MM.1S (cell line): ENCODE measurements around the gene CFAP119.

ENCODE experiments used
- DNase-seq: peaks from one replicate; pipeline ENCODE4 v3.0.0-alpha.2; 2015
- H2AFZ ChIP-seq: fragments of 300-600 bp; sonication (generic); 2 replicates; pipeline ENCODE4 v1.6.0; 2016; ENCODE audit warnings: antibody characterized with exemption, low read length
- H3F3A ChIP-seq: fragments of 300-600 bp; sonication (generic); 2 replicates; pipeline ENCODE4 v1.6.1; 2016; ENCODE audit warnings: mild to moderate bottlenecking, antibody characterized with exemption, low read length, moderate library complexity, mixed read lengths; ENCODE audit not compliant: insufficient read depth
- H3K27ac ChIP-seq: fragments of 300-600 bp; sonication (generic); 2 replicates; pipeline ENCODE4 v1.5.1; 2016; ENCODE audit warnings: mild to moderate bottlenecking, low read length
- H3K27me3 ChIP-seq: fragments of 300-600 bp; sonication (generic); replicated peaks from 2 replicates; pipeline ENCODE4 v1.6.0; 2016; ENCODE audit warnings: low read length; ENCODE audit not compliant: insufficient read depth
- H3K36me3 ChIP-seq: fragments of 300-600 bp; sonication (generic); replicated peaks from 2 replicates; pipeline ENCODE4 v1.6.1; 2016; ENCODE audit warnings: mild to moderate bottlenecking, low read length, mixed read lengths; ENCODE audit not compliant: insufficient read depth
- H3K4me1 ChIP-seq: fragments of 300-600 bp; sonication (generic); 2 replicates; pipeline ENCODE4 v1.6.1; 2016; ENCODE audit warnings: low read length, mixed read lengths
- H3K4me2 ChIP-seq: fragments of 300-600 bp; sonication (generic); 2 replicates; pipeline ENCODE4 v1.6.0; 2016; ENCODE audit warnings: low read depth, low read length
- H3K4me3 ChIP-seq: fragments of 300-600 bp; sonication (generic); 2 replicates; pipeline ENCODE4 v1.5.1; 2016; ENCODE audit warnings: low read length, mixed read lengths
- H3K79me2 ChIP-seq: fragments of 300-600 bp; sonication (generic); 2 replicates; pipeline ENCODE4 v1.6.1; 2016; ENCODE audit warnings: mixed run types, low read length, mixed read lengths
- H3K9ac ChIP-seq: fragments of 300-600 bp; sonication (generic); 2 replicates; pipeline ENCODE4 v1.6.1; 2016; ENCODE audit warnings: low read length, mixed read lengths
- H3K9me2 ChIP-seq: fragments of 300-600 bp; sonication (generic); replicated peaks from 2 replicates; pipeline ENCODE4 v1.6.1; 2016; ENCODE audit warnings: mild to moderate bottlenecking, low read length, mixed read lengths; ENCODE audit not compliant: insufficient read depth
- H3K9me3 ChIP-seq: fragments of 300-600 bp; sonication (generic); replicated peaks from 2 replicates; pipeline ENCODE4 v1.6.1; 2016; ENCODE audit warnings: mild to moderate bottlenecking, low read length, mixed read lengths; ENCODE audit not compliant: insufficient read depth
- H4K20me1 ChIP-seq: fragments of 300-600 bp; sonication (generic); 2 replicates; pipeline ENCODE4 v1.6.1; 2016; ENCODE audit warnings: mild to moderate bottlenecking, low read length, moderate library complexity, mixed read lengths; ENCODE audit not compliant: insufficient read depth
- EZH2 ChIP-seq: fragments of 300-600 bp; sonication (generic); optimal IDR thresholded peaks from 2 replicates; pipeline ENCODE3; 2017; ENCODE audit warnings: low read depth, mild to moderate bottlenecking, antibody characterized with exemption, low read length, mixed read lengths
- EZH2phosphoT487 ChIP-seq: fragments of 300-600 bp; sonication (generic); IDR thresholded peaks from 2 replicates; pipeline ENCODE4 v1.6.1; 2018; ENCODE audit warnings: antibody characterized with exemption, low read length
- TF ChIP-seq, protein P1 (sequence below): fragments of 300-600 bp; sonication (generic); IDR thresholded peaks from 2 replicates; pipeline ENCODE4 v1.5.1; 2016; ENCODE audit warnings: antibody characterized with exemption, low read length, mixed read lengths

CFAP119 gene

GRCh38 chr16:30758988-30759491 lies 2.8 kb downstream of the CFAP119 start:
- H3K36me3 ChIP-seq: peaks cover 1% of the 10 kb centered on the region; the same call in 1 of the 2 replicates
- no peaks in the 10 kb centered on the region for H4K20me1 ChIP-seq
- DNase-seq: no peak
- H3K27me3 ChIP-seq: no peaks in the 10 kb centered on the region
- no peak overlapping the region for H3K9ac ChIP-seq
- no peak overlapping the region for H3K27ac ChIP-seq
- no peak overlapping the region for H3K4me3 ChIP-seq
- H3K4me1 ChIP-seq: peaks cover 17% of the 10 kb centered on the region
- H3K4me2 ChIP-seq: no peak overlapping the region
- H3K9me2 ChIP-seq: no peaks in the 10 kb centered on the region
- H3K9me3 ChIP-seq: no peaks in the 10 kb centered on the region
- H3K79me2 ChIP-seq: peaks cover 19% of the 10 kb centered on the region
- TF ChIP-seq EZH2 (no peak), EZH2phosphoT487 (no peak)
- TF ChIP-seq, protein P1, sequence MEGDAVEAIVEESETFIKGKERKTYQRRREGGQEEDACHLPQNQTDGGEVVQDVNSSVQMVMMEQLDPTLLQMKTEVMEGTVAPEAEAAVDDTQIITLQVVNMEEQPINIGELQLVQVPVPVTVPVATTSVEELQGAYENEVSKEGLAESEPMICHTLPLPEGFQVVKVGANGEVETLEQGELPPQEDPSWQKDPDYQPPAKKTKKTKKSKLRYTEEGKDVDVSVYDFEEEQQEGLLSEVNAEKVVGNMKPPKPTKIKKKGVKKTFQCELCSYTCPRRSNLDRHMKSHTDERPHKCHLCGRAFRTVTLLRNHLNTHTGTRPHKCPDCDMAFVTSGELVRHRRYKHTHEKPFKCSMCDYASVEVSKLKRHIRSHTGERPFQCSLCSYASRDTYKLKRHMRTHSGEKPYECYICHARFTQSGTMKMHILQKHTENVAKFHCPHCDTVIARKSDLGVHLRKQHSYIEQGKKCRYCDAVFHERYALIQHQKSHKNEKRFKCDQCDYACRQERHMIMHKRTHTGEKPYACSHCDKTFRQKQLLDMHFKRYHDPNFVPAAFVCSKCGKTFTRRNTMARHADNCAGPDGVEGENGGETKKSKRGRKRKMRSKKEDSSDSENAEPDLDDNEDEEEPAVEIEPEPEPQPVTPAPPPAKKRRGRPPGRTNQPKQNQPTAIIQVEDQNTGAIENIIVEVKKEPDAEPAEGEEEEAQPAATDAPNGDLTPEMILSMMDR: no peak
- H3F3A ChIP-seq: no peaks in the 10 kb centered on the region
- H2AFZ ChIP-seq: no peak overlapping the region

- H3K4me2 ChIP-seq: no peak overlapping the region
- no peaks in the 10 kb centered on the region for H3F3A ChIP-seq
These were observed 4.5 kb downstream of the CFAP119 start for GRCh38 chr16:30757316-30757715.

GRCh38 chr16:30756781-30757100 lies 5.1 kb downstream of the CFAP119 start:
- Histone ChIP-seq H3K4me1 (peaks cover 8% of the 10 kb centered on the region; the same call in 1 of the 2 replicates), H3K9me2 (no peaks in the 10 kb centered on the region), H3K27me3 (no peaks in the 10 kb centered on the region), H2AFZ (no peak overlapping the region), H3K27ac (no peak overlapping the region), H3K4me2 (no peak overlapping the region), H4K20me1 (no peaks in the 10 kb centered on the region), H3F3A (no peaks in the 10 kb centered on the region), H3K4me3 (no peak overlapping the region), H3K36me3 (no peaks in the 10 kb centered on the region), H3K9ac (no peak overlapping the region), H3K9me3 (no peaks in the 10 kb centered on the region), H3K79me2 (no peaks in the 10 kb centered on the region)
- no peak for DNase-seq
- TF ChIP-seq, protein P1: no peak
- TF ChIP-seq EZH2phosphoT487 (no peak), EZH2 (no peak)

More at GRCh38 chr16:30757316-30757715, 4.5 kb downstream of the CFAP119 start:
- DNase-seq: no peak
- Histone ChIP-seq H3K9me2 (no peaks in the 10 kb centered on the region), H3K4me1 (peaks cover 8% of the 10 kb centered on the region; the same call in 1 of the 2 replicates), H3K27me3 (no peaks in the 10 kb centered on the region), H3K9ac (no peak overlapping the region), H3K79me2 (peaks cover 2% of the 10 kb centered on the region), H2AFZ (no peak overlapping the region), H3K9me3 (no peaks in the 10 kb centered on the region), H3K4me3 (no peak overlapping the region), H4K20me1 (no peaks in the 10 kb centered on the region), H3K36me3 (no peaks in the 10 kb centered on the region), H3K27ac (no peak overlapping the region)
- TF ChIP-seq EZH2phosphoT487: no peak
- no peak for TF ChIP-seq EZH2
- TF ChIP-seq, protein P1: no peak
